ENCODE results near the gene LRPAP1.

The LRPAP1 gene

GRCh38 chr4:3521621-3522325 lies 10.4 kb downstream of the LRPAP1 start:
- no peak for DNase-seq (ENCODE audit: extremely low read depth, insufficient read length)
- Histone ChIP-seq H3K27me3 (replicated peaks; ENCODE audit: control insufficient read depth, insufficient read depth, low read length) (no peaks in the 10 kb centered on the region), H3K36me3 (ENCODE audit: control insufficient read depth, insufficient read depth, low read length) (peaks cover 48% of the 10 kb centered on the region), H3K4me3 (replicated peaks; ENCODE audit: low read depth, low read length) (no peak overlapping the region)
- TF ChIP-seq CTCF (IDR thresholded peaks at IDR 0.05; ENCODE audit: insufficient read depth, low read length, poor library complexity, severe bottlenecking) = no peak

GRCh38 chr4:3520796-3521600 lies 11.2 kb downstream of the LRPAP1 start:
- no peak for TF ChIP-seq CTCF (IDR thresholded peaks at IDR 0.05; ENCODE audit: insufficient read depth, low read length, poor library complexity, severe bottlenecking)
- Histone ChIP-seq H3K36me3 (ENCODE audit: control insufficient read depth, insufficient read depth, low read length) (peaks cover 49% of the 10 kb centered on the region), H3K27me3 (replicated peaks; ENCODE audit: control insufficient read depth, insufficient read depth, low read length) (no peaks in the 10 kb centered on the region), H3K4me3 (replicated peaks; ENCODE audit: low read depth, low read length) (no peak overlapping the region)
- DNase-seq (ENCODE audit: extremely low read depth, insufficient read length) = no peak

GRCh38 chr4:3520276-3520675 lies 11.9 kb downstream of the LRPAP1 start:
- no peak for TF ChIP-seq CTCF (IDR thresholded peaks at IDR 0.05; ENCODE audit: insufficient read depth, low read length, poor library complexity, severe bottlenecking)
- DNase-seq (ENCODE audit: extremely low read depth, insufficient read length) = no peak
- Histone ChIP-seq H3K36me3 (ENCODE audit: control insufficient read depth, insufficient read depth, low read length) (peaks cover 48% of the 10 kb centered on the region), H3K27me3 (replicated peaks; ENCODE audit: control insufficient read depth, insufficient read depth, low read length) (no peaks in the 10 kb centered on the region), H3K4me3 (replicated peaks; ENCODE audit: low read depth, low read length) (no peak overlapping the region)

- no peak for TF ChIP-seq CTCF (IDR thresholded peaks at IDR 0.05; ENCODE audit: insufficient read depth, low read length, poor library complexity, severe bottlenecking)
- Histone ChIP-seq H3K4me3 (replicated peaks; ENCODE audit: low read depth, low read length) (no peak overlapping the region), H3K27me3 (replicated peaks; ENCODE audit: control insufficient read depth, insufficient read depth, low read length) (no peaks in the 10 kb centered on the region), H3K36me3 (ENCODE audit: control insufficient read depth, insufficient read depth, low read length) (peaks cover 50% of the 10 kb centered on the region)
- no peak for DNase-seq (ENCODE audit: extremely low read depth, insufficient read length)
These were observed 12.6 kb downstream of the LRPAP1 start for GRCh38 chr4:3519468-3520264.

- H3K27me3 ChIP-seq (replicated peaks; ENCODE audit: control insufficient read depth, insufficient read depth, low read length) = no peaks in the 10 kb centered on the region
- no peak for TF ChIP-seq CTCF (IDR thresholded peaks at IDR 0.05; ENCODE audit: insufficient read depth, low read length, poor library complexity, severe bottlenecking)
- H3K4me3 ChIP-seq (replicated peaks; ENCODE audit: low read depth, low read length) = no peak overlapping the region
- H3K36me3 ChIP-seq (ENCODE audit: control insufficient read depth, insufficient read depth, low read length) = peaks cover 47% of the 10 kb centered on the region
- no peak for DNase-seq (ENCODE audit: extremely low read depth, insufficient read length)
These were observed 13.3 kb downstream of the LRPAP1 start for GRCh38 chr4:3518941-3519340.

All from GM06990 (cell line).